HG03521 (cell line): ENCODE measurements around the gene KIF3B.
"Not testable (repeated sequence)": the region's sequence is repeated elsewhere in the genome, so short reads cannot be mapped to it uniquely, and the experiment has no call there.

ENCODE experiments used
- ATAC-seq: cut with Tn5 transposase; IDR thresholded peaks from one replicate; pipeline ENCODE4 v1.9.1; 2021; ENCODE audit warnings: mild to moderate bottlenecking, moderate library complexity; ENCODE audit not compliant: unreplicated experiment

The KIF3B gene

DNA sequence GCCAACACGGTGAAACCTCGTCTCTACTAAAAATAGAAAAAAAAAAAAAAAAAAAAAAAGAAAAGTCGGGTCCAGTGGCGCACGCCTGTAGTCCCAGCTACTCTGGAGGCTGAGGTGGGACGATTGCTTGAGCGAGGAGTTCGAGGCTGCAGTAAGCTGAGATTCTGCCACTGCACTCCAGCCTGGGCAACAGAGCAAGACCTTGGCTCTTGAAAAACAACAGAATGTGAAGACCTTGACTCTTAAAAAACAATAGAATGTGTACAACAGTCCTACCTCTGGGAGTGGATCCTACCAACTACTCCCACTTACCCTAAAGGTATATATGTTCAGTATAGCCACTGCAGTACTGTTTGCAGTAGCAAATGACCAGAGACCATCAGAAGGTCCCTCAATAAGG lies 15.1 kb downstream of the KIF3B start:
- ATAC-seq = no peak

DNA sequence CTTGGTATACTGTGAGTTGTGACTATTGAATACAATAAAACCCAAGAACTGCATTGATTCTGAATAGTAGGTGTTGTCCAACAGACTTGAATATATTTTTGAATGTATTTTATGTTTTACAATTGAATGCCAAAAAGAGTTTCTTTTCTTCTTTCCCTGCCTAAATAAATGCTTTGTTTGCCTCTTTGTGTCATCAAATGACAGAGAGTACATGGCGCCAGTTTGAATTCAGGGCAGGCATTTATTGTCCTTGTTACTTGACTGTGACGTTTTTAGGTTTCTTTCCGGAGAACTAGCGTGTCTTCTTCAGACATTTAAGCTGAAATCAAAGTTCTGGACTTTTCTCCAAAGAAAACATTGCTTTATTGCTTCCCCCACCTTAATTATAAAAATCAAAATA lies 16.6 kb downstream of the KIF3B start:
- no peak for ATAC-seq

DNA sequence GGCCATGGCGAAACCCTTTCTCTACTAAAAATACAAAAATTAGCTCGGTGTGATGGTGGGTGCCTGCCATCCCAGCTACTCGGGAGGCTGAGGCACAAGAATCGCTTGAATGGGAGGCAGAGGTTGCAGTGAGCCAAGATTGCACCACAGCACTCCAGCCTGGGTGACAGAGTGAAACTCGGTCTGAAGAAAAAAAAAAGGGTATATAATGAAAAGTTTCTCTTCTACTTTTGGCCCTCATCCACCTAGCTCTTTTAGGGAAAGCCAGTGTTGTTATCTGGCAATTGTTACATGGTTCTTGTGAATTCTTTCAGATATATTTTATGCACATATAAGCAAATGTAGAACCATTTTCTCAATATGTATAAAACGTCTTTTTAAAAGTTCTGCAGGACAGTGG lies 19.0 kb downstream of the KIF3B start:
- no peak for ATAC-seq

DNA sequence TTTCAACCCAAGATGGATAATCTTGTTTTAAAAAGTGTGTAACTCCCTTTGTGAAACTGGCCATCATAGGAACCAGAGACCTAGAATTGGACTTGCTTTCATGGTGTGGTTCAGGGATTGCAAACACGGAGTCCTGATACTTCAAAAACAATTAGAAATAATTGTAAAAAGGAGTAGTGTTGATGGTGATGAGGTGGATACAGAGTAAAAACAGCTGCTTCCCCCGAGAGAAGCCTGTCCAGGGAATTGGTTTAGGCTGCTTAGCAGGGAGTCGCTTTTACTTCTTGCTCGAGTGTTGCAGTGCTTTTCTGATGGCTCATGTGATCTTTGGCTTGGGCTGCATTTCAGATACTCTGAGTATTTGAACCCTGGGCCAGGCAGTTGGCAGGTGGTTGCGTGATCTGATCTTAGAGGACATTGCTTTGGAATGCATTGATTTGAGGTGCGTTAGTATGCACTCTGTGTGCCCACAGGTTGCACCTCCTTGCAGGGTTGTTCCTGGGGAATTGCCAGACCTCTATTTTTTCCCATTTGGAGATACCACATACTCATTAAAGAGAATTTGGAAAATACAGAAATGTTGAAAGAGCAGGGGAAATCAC lies 19.5 kb downstream of the KIF3B start:
- no peak for ATAC-seq

DNA sequence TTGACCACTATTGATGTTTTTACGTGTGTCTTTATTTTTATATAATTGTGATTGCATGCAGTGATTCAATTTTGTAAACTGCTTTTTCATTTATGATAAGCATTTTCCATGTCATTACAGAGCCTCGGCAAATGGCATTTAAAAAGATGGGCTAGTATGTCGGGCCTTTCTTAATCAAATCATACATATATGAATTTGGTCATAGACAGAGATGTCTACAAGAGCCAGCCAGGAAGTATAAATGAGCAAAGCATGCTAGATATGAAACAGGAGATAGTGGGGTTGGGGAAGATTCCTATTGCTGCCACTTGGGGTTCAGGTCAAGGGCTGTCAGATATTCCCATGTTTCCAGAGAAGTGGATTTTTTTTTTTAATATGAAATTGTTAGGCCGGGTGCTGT lies 20.0 kb downstream of the KIF3B start:
- no peak for ATAC-seq

DNA sequence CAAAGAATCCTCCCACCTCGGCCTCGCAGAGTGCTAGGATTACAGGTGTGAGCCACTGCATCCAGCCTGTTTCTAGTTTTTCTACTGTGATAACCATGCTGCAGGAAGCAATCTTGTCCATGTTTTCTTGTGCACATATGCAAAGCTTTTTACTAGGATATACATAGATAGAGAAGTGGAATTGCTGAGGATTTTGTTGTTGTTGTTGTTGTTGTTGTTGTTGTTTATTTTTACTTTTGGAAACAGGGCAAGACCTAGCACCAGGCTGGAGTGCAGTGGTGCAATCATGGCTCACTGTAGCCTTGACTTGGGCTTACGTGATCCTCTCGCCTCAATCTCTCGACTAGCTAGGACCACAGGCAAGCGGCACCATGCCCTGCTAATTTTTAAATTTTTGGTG lies 23.2 kb downstream of the KIF3B start:
- ATAC-seq = no peak

DNA sequence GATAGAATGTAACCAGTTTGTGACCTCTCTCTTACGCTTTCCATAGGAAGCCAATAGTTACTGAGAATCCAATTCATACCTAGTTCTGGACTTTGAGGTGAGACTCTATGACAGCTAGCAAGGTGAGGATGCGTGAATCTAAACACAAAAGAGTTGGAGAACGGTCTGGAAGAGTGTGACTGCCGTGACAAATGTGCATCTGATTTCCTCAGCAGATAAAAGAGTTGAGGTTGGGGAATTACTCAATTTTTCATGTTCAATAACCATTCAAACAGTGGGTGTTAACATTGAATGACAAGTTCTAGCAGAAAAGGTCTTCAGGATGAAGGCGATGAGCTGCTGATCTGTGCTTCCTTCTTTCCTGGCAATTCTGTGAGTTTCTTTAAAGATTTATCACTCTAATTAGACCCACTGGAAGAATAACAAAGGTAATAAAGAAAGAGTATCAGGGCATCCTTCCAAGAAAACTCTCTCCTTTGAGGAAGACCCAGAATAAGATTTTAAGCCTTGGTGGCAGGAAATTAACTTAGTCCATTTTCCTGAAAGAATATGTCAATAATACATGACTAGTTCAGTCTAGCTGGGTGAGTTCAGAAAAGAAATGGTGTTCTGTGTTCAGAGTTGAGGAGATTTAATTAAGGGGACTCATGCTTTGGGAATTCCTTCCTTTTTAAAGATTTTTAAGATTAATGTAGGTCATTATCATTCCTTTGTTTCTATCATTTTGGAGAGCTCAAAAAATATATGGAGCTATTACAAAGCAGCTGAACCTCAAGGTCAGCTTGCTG lies 24.5 kb downstream of the KIF3B start:
- ATAC-seq = no peak

DNA sequence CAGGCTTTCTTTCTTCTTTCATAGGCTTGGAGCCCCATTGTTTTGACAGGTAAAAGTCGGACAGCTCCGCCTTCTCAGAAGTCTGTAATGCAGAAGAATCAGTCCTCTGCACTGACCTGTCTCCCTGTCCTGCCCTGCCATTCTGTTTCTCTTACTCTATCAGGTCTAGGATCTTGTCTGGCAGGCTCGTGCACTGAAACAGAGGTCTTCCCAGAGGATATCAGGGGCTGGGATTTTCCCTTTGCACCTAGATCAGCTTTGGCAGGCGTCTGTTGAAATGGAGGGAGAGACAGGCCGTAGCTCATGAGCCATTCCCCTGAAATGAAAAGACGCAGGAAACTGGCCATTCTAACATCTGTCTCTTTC lies 25.0 kb downstream of the KIF3B start:
- no peak for ATAC-seq

DNA sequence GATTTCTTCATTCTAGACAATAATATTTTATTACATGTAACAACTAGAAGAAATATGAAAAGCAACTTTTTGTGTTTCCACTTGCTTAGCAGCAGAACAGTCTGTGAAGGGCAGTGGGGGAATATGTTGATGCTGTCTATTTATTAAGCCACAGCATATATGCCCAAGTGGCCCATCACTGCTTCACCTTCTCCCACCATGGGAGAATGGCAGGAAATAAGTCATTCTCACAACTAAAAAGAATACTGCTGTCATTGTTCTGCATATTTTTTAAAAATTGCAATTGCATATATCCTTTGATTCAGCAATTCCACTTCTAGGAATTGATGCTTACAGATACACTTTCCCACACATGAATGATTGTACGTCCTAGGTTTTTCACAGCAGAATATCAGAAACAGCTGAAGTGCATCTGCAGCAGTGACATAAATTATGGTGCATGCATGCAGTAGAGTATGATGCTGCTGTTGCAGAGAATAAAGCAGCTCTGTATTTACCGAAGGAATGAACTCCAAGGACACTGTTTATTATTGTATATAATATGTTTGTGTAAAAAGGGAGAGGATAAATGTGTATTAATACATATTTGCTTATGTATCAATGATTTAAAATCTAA lies 26.8 kb downstream of the KIF3B start:
- ATAC-seq = no peak

DNA sequence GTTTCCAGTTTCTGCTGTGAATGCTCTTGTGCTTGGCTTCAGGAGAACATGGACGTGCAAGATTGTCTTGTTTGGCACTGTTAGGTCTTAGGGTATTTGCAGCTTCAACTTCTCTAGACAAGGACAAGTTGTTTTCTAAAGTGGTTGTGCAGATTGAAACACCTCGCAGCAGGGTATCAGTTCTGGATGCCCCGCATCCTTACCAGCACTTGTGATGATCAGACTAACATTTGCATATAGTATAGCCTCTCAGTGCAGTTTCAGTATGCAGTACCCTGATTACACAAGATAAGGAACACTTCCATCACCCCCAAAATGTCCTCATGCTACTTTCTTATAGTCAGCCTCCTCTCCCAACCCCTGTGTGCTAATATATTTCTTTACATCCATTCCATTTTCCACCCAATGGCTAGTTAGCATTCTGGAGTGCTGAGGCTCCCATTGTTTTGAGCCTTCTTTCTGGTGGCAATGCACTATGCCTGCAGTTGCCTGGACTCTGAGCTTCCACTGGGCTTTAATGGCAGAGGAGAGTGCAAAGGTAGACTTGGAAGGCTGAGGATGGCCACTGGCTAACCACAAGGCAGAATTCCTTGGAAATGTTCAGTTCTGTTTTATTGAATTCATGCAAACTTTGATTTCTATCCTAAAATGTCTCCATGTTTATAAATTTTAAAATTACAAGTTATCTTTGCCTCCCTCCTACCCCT lies 35.4 kb downstream of the KIF3B start:
- ATAC-seq = no peak

DNA sequence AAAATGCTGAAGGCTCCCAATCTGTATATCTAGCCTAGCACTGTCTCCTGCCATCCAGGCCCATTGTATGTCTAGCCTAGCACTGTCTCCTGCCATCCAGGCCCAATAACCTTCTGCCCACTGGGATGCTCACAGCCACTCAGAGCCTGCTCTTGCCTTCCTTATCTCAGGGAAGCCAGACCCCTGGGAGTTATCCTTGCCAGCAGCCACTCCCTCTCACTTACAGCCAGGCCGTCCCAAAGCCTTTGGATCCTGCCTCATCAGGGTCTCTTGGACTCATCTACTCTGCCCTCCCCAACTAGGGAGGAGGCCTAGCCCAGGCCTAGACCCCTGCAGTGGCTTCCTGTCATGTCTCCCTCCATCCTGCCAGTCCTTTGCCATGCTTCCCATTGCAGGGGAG lies 37.3 kb downstream of the KIF3B start:
- no peak for ATAC-seq

DNA sequence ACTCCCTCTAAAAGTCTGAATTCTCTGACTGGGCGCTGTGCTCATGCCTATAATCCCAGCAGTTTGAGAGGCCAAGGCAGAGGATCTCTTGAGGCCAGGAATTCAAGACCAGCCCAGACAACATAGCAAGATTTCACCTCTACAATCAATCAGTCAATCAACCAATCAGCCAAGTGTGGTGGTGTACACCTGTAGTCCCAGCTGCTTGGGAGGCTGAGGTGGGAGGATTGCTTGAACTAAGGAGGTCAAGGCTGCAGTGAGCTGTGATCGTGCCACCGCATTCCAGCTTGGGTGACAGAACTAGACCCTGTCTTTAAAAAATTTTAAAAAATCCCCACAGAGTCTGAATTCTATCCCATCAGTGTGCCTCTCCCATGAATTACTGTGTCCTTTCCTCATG lies 37.9 kb downstream of the KIF3B start:
- no peak for ATAC-seq

DNA sequence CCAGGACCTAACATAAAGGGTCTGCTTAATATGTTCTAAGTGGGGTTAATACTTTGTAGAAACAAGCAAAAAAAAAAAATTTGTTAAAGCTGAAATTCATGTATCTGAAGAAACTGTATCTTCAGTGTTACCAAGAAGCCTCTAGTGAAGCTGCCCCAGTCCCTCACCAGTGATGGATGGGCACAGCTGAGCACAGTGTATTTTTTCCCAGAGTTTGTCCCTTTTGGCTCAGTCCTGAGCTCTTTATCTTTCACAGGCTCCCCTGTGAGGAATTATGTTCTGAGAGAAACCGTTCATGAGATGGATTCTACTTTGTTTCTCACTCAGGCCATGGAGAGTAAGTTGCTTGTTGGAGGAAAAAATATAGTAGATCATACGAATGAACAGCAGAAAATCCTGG lies 38.4 kb downstream of the KIF3B start:
- no peak for ATAC-seq

DNA sequence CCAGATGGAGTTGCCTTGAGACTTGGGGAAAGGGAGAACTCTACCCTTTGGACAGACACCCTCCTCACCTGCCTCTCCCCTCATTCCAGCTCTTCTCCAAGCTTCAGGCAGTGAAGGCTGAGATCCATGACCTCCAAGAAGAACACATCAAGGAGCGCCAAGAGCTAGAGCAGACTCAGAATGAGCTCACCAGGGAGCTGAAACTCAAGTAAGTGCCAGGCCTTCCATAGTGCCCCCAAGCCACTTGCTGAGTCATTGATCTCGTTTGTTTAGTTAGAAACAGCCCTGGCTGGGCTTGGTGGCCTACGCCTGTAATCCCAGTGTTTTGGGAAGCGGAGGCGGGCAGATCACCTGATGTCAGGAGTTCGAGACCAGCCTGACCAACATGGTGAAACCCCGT lies 39.2 kb downstream of the KIF3B start:
- no peak for ATAC-seq

DNA sequence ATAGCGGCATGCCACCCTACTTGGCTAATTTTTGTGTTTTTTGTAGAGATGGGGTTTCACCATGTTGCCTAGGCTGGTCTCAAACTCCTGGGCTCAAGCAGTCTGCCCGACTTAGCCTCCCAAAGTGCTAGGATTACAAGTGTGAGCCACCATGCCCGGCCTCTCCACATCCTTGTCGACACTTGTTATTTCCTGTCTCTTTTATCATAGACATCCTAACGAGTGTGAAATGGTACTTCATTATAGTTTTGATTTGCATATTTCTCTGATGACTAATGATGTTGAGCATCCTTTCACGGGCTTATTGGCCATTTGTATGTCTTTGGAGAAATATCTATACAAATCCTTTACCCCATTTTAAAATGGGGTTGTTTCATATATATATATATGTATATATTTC lies 41.6 kb downstream of the KIF3B start:
- no peak for ATAC-seq

DNA sequence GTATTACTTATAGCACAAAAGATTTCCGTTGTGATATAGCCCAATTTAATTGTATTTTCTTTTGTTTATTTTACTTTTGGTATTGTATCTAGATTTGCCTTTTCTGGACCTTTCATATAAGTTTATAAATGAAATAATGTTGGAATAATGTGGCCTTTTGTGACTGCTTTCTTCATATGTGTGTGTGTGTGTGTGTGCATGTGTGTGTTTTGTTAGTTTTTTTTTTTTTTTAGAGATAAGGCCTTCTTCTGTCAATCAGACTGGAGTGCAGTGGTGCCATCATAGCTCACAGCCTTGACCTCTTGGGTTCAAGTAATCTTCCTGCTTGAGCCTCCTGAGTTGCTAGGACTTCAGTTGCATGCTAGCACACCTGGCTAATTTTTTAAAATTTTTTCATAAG lies 42.9 kb downstream of the KIF3B start:
- ATAC-seq = no peak

DNA sequence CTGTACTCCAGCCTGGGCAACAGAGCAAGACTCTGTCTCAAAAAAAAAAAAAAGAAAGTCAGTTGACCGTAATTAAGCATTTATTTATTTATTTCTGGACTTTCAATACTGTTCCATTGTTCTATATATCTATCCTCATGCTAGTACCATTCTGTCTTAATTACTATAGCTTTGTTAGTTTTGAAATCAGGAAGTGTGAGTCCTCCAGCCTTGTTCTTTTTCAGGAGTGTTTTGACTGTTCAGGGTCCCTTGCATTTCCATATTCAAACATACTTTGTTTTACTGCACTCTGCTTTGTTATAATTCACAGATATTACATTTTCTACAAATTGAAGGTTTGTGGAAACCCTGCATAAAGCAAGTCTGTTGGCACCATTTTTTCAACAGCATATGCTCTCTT lies 43.9 kb downstream of the KIF3B start:
- ATAC-seq = no peak

DNA sequence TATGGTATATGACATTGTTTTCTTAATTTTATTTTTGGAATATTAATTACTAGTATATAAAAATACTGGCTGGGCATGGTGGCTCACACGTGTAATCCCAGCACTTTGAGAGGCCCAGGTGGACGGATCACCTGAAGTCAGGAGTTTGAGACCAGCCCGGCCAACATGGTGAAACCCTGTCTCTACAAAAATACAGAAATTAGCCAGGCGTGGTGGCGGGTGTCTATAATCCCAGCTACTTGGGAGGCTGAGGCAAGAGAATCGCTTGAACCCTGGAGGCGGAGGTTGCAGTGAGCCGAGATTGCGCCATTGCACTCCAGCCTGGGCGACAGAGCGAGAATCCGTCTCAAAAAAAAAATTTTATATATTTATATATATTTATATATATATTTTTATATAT lies 44.8 kb downstream of the KIF3B start:
- not testable (repeated sequence) for ATAC-seq

DNA sequence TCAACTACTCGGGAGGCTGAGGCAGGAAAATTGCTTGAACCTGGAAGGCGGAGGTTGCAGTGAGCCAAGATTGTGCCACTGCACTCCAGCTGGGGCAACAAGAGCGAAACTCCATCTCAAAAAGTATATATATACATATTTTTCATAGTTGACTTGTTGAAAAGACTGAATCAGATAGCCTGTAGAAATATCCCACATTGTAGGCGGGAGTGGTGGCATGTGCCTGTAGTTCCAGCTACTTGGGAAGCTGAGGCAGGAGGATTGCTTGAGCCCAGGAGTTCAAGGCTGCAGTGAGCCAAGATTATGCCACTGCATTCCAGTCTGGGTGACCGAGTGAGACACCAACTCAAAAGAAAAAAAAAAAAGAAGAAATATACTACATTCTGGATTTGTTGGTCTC lies 46.3 kb downstream of the KIF3B start:
- ATAC-seq = not testable (repeated sequence)

DNA sequence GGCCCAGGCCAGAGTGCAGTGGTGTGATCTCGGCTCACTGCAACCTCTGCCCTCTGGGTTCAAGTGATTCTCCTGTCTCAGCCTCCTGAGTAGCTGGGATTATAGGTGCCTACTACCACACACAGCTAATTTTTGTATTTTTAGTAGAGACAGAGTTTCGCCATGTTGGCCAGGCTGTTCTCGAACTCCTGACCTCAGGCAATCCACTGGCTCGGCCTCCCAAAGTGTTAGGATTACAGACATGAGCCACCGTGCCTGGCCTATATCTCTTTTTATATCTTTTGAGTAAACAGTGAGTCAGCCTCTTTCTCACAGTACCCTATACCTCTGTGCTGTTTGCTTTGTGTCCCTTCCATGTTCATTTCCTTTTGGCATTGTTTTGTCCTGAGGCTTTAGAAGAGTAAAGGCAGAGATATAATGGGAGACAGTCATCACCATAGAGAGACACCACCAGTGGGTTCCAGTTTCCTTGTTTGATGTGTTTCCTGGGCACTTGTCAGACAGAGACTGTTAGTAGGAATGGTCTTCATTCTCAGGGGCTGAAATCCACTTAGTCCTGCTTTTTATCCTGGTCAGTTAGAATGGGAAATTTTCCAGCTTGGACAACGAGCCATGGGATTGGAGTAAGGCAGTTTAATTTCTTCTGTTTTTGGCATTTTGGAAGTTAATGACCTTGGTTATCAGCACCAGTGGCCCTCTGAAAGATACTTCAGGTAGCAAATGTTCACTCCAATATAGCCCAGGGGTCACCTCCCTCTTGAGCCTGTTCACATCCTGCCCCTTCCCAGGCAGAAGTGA lies 48.5 kb downstream of the KIF3B start:
- ATAC-seq = no peak

DNA sequence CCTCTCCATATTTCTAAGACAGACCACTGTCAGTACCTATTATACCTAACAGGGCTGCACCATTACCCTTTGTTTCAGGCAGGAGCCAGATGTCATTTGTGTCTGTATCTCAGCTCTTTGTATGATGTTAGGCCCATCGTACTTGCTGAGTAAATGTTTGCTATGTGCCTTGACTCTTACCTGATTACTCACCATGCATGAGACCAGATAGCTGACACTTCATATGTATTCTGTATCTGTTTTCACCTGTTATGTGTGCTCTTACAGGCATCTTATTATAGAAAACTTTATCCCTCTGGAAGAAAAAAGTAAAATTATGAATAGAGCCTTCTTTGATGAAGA lies 49.0 kb downstream of the KIF3B start:
- no peak for ATAC-seq
